Neuron (in vitro differentiated cells): ENCODE data around the gene FABP2.
"Not testable (repeated sequence)": the region's sequence is repeated elsewhere in the genome, so short reads cannot be mapped to it uniquely, and the experiment has no call there.

Experiments
- H2AFZ ChIP-seq: one replicate; pipeline ENCODE4 v1.6.1; 2013; ENCODE audit warnings: low read depth, mild to moderate bottlenecking, inconsistent platforms, low read length, moderate library complexity
- H3K27me3 ChIP-seq: one replicate; pipeline ENCODE4 v1.6.1; 2013; ENCODE audit warnings: low read length; ENCODE audit not compliant: insufficient read depth
- H3K36me3 ChIP-seq: one replicate; pipeline ENCODE4 v1.6.1; 2013; ENCODE audit warnings: low read length; ENCODE audit not compliant: insufficient read depth
- H3K4me1 ChIP-seq: one replicate; pipeline ENCODE4 v1.6.1; 2013; ENCODE audit warnings: low read length; ENCODE audit not compliant: insufficient read depth
- H3K4me3 ChIP-seq: 2 replicates; pipeline ENCODE4 v1.5.1; 2013; ENCODE audit warnings: mild to moderate bottlenecking, low read length, moderate library complexity
- H3K9me3 ChIP-seq: one replicate; pipeline ENCODE4 v1.6.1; 2013; ENCODE audit warnings: low read length

The FABP2 gene

DNA sequence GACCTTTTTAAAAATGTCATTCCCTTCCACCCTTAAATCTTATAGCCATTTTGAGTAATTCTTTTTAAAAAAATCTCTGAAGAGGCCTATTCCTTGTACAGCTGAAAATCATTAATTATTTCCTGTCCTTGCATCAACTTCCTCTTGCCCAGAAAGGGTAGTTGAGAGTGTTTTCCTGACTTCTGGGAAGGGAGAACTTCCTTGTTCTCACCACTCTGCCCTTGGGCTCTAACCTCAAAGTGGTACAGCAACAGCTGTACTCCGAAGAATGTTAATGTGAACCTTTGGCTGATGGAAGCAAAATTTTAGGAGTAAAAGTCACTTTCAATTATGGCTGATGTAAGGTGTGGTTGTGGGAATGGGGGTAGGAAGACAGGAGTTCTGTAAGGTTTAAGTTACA is 15.1 kb upstream of the FABP2 start:
- Histone ChIP-seq H3K4me1 (no peaks in the 10 kb centered on the region), H3K36me3 (no peaks in the 10 kb centered on the region), H3K4me3 (no peak overlapping the region), H2AFZ (no peak overlapping the region), H3K27me3 (no peaks in the 10 kb centered on the region), H3K9me3 (no peaks in the 10 kb centered on the region)

DNA sequence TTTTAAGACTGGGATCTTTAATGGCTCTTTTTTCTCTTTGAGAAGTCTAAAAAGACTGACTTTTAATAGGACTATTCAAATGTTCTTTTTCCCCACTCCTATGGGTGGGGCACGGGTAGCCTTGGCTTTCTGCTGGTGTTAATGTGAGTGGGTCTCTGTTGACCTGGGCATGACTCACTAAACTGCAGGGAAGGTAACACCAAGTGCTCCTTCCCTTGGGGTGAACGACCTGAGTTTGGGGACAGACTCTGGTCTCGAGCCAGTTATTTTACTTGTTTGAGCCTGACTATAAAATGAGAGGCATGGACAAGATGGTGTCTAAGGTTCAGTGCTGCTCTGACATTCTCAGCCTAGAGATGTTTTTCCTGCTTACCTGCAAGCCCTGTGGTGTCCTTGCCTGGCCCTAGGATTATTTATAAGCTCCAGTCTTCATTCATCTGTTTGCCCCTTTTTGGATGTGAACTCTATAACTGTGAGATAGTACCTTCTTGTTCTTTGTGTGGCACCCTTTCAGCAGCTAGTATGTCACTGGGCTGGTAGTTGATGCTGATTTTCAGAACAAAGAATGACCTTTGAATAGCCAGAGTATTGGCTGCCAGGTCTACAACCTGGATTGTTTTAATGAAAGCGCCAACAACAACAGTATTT is 14.5 kb upstream of the FABP2 start:
- H3K9me3 ChIP-seq, H3K36me3 ChIP-seq, H2AFZ ChIP-seq, H3K27me3 ChIP-seq, H3K4me3 ChIP-seq, H3K4me1 ChIP-seq: not testable (repeated sequence)

DNA sequence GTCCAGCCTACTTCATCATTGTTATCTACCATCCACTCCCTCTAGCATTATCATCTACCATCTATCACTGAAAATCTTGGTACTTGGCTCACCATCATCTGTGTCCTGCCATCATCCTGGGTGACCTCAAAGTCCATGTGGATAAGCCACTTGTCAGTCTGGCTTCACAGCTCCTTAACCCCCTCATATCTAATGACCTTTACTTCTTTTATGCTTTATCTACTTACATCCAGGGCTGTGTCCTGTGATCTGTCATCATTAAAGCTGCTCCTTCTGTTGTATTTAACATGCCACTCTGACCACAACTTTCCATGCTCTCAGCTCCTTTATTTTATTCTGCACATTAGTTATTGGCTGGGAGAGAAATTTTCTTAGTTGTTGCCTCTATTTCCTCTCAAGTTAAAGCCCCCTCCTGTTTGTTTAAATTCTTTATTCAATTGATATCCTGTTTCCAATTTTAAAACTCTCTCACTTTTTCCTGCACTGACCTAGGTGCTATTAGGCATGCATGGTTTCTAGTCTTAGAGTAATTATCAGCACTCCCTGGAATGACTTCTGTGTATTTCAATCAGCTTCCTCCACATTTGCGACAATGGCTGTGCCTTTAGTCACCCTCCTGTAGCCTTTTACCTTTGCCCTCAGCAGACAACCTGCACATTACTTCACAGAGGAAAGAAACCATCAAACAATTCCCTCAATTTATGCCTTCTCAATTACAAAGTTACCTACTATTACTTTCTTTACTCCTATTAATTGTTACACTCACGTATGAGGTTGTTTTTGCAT is 8.1 kb upstream of the FABP2 start:
- Histone ChIP-seq H3K36me3 (no peaks in the 10 kb centered on the region), H2AFZ (no peak overlapping the region), H3K4me1 (no peaks in the 10 kb centered on the region), H3K9me3 (no peaks in the 10 kb centered on the region), H3K4me3 (no peak overlapping the region), H3K27me3 (no peaks in the 10 kb centered on the region)

DNA sequence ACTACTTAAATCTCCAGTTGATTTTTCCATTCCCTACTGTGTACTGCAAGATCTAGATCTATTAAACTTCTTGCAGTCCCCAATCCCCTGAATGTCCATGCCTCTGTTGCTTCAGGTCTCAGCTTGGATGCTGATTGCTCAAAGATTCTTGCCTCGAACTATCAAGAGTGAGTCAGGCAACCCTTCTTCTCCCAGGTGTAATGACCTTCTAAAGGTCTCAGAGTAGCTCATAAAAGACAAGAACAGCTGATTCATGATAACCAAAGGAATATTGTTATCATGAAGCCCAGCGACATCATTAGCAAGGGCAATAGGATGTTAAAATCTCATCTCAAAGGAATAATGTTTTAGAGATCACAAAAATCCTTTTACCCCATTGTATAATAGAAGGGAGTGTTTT is 6.8 kb upstream of the FABP2 start:
- Histone ChIP-seq H2AFZ (no peak overlapping the region), H3K9me3 (no peaks in the 10 kb centered on the region), H3K27me3 (no peaks in the 10 kb centered on the region), H3K4me3 (no peak overlapping the region), H3K36me3 (no peaks in the 10 kb centered on the region), H3K4me1 (no peaks in the 10 kb centered on the region)

DNA sequence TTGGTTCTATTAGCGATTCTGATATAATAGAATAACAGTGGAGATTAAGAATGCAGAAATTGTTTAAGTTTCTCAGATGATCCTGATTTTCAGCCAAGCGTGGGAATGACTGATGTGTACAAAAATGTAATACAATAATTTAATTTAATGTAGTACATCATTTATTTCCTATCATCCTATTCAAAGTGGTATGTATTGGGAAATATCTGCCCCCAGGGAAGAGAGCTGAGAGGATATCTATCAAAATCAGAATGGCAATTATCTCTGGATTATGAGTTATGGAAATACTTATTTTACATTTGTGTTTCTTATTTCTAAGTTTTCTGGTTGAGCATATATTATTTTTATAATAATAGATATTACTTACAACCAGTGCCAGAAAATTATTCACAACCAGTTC is 3.9 kb downstream of the FABP2 start:
- Histone ChIP-seq H3K4me1 (no peaks in the 10 kb centered on the region), H2AFZ (no peak overlapping the region), H3K27me3 (peaks cover 2% of the 10 kb centered on the region), H3K9me3 (no peaks in the 10 kb centered on the region), H3K4me3 (no peak overlapping the region), H3K36me3 (no peaks in the 10 kb centered on the region)

DNA sequence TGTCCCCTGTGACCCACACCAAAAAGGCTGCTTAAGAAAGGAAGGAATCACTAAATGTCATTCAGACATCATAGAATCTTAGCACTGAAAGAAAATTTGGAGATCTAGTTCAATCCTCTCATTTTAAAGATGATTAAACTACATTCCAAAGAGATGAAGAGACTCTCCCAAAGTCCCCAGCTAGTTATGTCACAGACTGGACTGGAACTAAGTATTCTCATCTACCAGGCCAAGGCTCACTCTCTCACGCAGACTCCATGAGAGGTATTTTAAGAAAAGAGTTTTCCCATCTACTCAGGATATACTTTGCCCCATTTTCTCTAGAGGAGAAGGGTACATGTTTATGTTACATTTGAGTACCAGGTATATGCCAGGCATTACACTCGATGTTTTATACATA is 6.9 kb downstream of the FABP2 start:
- no peaks in the 10 kb centered on the region for H3K9me3 ChIP-seq
- no peak overlapping the region for H3K4me3 ChIP-seq
- peaks cover 3% of the 10 kb centered on the region for H3K27me3 ChIP-seq
- H2AFZ ChIP-seq = no peak overlapping the region
- H3K36me3 ChIP-seq = no peaks in the 10 kb centered on the region
- H3K4me1 ChIP-seq = no peaks in the 10 kb centered on the region

DNA sequence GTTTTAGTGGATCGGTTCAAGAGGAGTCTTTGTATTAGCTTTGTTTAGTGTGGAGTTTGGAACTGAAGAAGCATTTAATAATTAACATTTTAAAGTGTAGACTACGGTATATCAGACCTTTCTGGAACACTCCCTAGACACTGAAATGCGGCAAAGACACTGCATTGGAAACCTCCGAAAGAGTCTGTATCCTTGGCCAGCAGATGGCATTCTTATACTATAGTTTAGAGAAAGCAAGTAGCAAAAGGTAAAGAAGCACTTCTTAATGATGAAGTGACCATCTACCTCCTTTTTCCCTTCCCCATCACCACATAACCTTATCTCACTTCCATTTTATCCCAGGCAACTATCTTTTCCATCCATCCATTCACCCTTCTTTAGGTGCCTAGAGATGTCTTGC is 7.6 kb downstream of the FABP2 start:
- Histone ChIP-seq H3K9me3 (no peaks in the 10 kb centered on the region), H3K4me3 (no peak overlapping the region), H2AFZ (no peak overlapping the region), H3K27me3 (peaks cover 3% of the 10 kb centered on the region), H3K36me3 (no peaks in the 10 kb centered on the region), H3K4me1 (no peaks in the 10 kb centered on the region)

DNA sequence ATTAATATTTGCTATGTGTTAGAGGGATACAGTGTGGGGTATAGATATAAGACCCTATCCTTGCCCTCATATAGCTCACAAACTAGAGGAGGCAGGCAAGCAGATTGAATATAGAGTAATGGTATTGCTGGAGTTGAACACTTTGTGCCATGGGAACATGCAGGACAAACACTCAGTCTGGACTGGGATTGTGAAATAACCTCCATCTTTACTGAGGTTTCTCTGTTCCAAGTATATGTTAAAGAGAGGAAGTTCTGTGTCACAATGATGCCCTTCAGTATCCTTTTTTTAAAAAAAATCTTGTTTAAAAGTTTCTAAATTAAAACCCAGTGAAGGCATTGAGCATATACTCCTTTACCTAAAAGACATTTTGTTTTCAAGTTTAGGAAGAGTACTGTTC is 8.7 kb downstream of the FABP2 start:
- no peaks in the 10 kb centered on the region for H3K9me3 ChIP-seq
- no peak overlapping the region for H3K4me3 ChIP-seq
- H3K4me1 ChIP-seq = no peaks in the 10 kb centered on the region
- no peaks in the 10 kb centered on the region for H3K36me3 ChIP-seq
- no peak overlapping the region for H2AFZ ChIP-seq
- peaks cover 3% of the 10 kb centered on the region for H3K27me3 ChIP-seq

DNA sequence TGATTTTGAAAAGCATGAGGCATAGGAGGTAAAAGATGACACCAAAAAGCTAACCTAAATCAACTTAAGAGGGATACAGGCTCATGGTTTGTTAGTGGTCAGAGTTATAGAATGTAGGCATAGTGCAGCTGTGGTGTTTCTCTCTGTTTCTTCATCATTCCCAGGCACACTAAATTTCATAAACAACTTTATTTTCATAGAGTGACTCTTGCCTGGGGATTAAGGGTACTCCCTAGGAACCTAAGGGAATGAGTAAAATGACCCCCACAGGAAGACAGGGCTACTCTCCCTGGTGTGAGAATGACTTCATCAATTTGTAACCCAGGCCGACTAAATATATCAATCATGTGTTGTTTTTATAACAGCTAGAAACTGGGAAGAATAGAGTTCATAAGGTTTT is 11.1 kb downstream of the FABP2 start:
- H3K27me3 ChIP-seq = peaks cover 3% of the 10 kb centered on the region
- no peaks in the 10 kb centered on the region for H3K4me1 ChIP-seq
- H3K4me3 ChIP-seq = no peak overlapping the region
- H3K36me3 ChIP-seq = no peaks in the 10 kb centered on the region
- no peak overlapping the region for H2AFZ ChIP-seq
- no peaks in the 10 kb centered on the region for H3K9me3 ChIP-seq

DNA sequence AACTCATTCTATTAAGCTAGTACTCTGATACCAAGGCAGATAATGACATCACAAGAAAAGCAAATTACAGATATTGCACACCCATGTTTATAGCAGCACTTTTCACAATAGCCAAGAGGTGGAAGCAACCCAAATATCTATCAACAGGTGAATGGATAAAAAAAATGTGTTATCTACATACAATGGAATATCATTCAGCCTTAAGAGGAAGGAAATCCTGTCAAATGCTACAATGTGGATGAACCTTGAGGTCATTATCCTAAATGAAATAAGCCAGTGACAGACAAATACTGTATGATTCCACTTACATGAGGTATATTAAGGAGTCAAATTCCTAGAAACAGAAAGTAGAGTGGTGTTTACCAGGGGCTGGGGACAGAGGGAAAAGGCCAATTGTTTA is 14.3 kb downstream of the FABP2 start:
- Histone ChIP-seq H3K9me3 (no peaks in the 10 kb centered on the region), H3K4me3 (no peak overlapping the region), H3K36me3 (no peaks in the 10 kb centered on the region), H3K27me3 (no peaks in the 10 kb centered on the region), H3K4me1 (no peaks in the 10 kb centered on the region), H2AFZ (no peak overlapping the region)

DNA sequence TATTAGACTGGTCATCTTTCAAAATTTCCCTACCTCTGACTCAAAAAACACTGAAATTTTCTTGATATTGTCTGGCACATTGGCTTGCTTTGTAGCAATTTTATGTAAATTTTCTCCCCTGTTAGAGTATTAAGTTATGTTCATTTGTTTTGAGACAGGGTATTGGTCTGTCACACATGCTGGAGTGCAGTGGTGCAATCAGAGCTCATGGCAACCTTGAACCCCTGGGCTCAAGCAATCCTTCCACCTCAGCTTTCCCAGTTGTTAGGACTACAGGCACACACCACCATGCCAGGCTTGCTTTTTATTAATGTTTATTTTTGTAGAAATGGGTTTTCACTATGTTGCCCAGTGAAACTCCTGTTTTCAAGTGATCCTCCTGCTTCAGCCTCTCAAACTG is 17.5 kb downstream of the FABP2 start:
- no peaks in the 10 kb centered on the region for H3K9me3 ChIP-seq
- peaks cover 3% of the 10 kb centered on the region for H3K4me1 ChIP-seq
- no peak overlapping the region for H3K4me3 ChIP-seq
- no peaks in the 10 kb centered on the region for H3K36me3 ChIP-seq
- H3K27me3 ChIP-seq = no peaks in the 10 kb centered on the region
- H2AFZ ChIP-seq = no peak overlapping the region

DNA sequence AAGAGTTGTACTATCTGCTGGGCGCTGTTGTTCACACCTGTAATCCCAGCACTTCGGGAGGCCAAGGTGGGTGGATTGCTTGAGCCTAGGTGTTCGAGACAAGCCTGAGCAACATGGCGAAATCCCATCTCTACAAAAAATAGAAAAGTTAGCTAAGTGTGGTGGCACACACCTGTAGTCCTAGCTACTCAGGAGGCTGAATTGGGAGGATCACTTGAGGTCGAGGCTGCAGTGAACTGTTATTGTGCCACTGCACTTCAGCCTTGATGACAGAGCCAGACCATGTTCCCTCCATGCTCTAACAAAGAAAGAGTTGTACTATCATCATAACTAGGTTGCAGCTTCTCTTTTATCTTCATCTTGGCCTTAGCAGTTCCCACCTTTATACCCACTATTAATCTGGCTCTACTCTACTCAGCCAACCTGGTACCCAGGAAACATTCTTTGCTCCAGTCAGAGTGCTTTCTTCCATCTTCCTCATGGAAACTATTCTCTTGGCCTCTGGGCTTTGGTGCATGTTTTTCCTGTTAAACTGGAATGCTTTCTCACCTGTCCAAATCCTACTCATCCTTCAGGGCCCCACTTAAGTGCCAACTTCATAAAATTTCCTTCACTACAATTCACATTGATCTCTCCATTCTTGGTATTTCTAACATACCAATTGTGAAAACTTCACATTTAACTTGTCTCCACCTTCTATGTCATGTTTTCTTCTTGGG is 18.2 kb downstream of the FABP2 start:
- Histone ChIP-seq H2AFZ (no peak overlapping the region), H3K4me3 (no peak overlapping the region), H3K4me1 (peaks cover 3% of the 10 kb centered on the region), H3K36me3 (no peaks in the 10 kb centered on the region), H3K9me3 (no peaks in the 10 kb centered on the region), H3K27me3 (no peaks in the 10 kb centered on the region)

DNA sequence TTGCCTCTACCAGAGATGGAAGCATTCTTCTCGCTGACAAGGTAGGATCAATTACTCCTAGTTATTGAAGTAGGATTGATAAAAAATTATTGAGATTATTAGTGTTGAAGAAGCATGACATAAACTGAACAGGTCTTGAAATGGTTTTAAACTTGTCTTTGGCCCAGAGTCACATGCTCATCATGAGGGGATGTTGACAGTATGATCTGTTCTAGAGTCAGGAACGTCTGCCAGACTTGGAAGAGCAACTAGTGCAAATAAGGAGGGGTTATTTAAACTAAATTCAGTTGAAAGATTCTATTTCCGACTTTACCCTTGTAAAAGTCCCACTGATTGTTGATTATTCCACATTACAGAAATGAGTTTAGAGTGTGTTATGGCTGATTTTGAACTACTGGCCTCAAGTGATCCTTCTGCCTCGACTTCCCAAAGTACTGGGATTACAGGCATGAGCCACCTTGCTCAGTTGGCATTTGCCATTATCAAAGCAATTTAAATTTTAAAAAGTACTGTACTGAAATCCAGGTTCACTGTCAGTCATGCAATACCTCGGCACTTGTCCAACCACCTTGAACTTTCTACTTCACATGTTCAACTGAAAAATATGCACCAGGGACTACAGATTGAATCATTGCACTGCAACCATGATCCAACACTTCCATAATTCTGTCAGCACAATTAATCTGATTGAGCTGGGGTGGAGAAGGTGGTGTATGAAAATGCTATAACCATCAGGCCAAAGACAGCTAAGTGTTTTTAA is 19.7 kb downstream of the FABP2 start:
- H3K9me3 ChIP-seq = peaks cover 2% of the 10 kb centered on the region
- H3K4me3 ChIP-seq = no peak overlapping the region
- no peaks in the 10 kb centered on the region for H3K27me3 ChIP-seq
- no peaks in the 10 kb centered on the region for H3K36me3 ChIP-seq
- no peak overlapping the region for H2AFZ ChIP-seq
- H3K4me1 ChIP-seq = peaks cover 3% of the 10 kb centered on the region
